ENCODE data around the gene ACKR2. TPM values are rescaled to one million over a fixed set of nuclear protein-coding genes. Genes with fewer than 3 reads are reported as not detected.

ACKR2 gene
- total RNA-seq, 1 experiment from 2014 or later = 0.76 TPM

- POLR2A ChIA-PET = no interaction called here
These were observed 91.2 kb downstream of the ACKR2 start for GRCh38 chr3:42900226-42901072.

More at GRCh38 chr3:42900226-42901072, 91.2 kb downstream of the ACKR2 start:
- no peaks in the 10 kb centered on the region for H3K36me3 ChIP-seq (ENCODE audit: control insufficient read depth in 1 of 2, insufficient read depth in 2 of 2, low read length in 2 of 2)
- H3K27me3 ChIP-seq (ENCODE audit: insufficient read depth, low read length) = no peaks in the 10 kb centered on the region
- H2AFZ ChIP-seq (ENCODE audit: low read depth, low read length, poor library complexity, severe bottlenecking) = no peak overlapping the region
- ATAC-seq (no peak), DNase-seq (ENCODE audit: low read depth, low spot score) (no peak)
- no peaks in the 10 kb centered on the region for H3K9me2 ChIP-seq (ENCODE audit: insufficient read depth)
- H3K4me1 ChIP-seq (ENCODE audit: control insufficient read depth in 1 of 2, insufficient read depth in 2 of 2, low read length in 2 of 2) = no peaks in the 10 kb centered on the region
- intact Hi-C loops (cut with micrococcal nuclease) = no loop called here
- H3K27ac ChIP-seq (ENCODE audit: low read depth, low read length) = no peak overlapping the region
- H3K9me3 ChIP-seq (ENCODE audit: control insufficient read depth in 1 of 2, insufficient read depth in 1 of 2, low read depth in 1 of 2, low read length in 2 of 2) = no peaks in the 10 kb centered on the region
- H3K9ac ChIP-seq (ENCODE audit: low read length) = no peak overlapping the region
- no peak overlapping the region for H3K4me2 ChIP-seq (ENCODE audit: low read length)
- CTCF ChIA-PET = no interaction called here
- no peak overlapping the region for H3K4me3 ChIP-seq (replicated peaks in 1 of 2; ENCODE audit: low read depth in 1 of 2, low read length in 2 of 2)
- H4K20me1 ChIP-seq (ENCODE audit: insufficient read depth) = no peaks in the 10 kb centered on the region
- no peaks in the 10 kb centered on the region for H3K79me2 ChIP-seq (ENCODE audit: insufficient read depth, low read length)
- BruUV-seq (replicated peaks) = no TSS peak
- TF ChIP-seq, protein P1, sequence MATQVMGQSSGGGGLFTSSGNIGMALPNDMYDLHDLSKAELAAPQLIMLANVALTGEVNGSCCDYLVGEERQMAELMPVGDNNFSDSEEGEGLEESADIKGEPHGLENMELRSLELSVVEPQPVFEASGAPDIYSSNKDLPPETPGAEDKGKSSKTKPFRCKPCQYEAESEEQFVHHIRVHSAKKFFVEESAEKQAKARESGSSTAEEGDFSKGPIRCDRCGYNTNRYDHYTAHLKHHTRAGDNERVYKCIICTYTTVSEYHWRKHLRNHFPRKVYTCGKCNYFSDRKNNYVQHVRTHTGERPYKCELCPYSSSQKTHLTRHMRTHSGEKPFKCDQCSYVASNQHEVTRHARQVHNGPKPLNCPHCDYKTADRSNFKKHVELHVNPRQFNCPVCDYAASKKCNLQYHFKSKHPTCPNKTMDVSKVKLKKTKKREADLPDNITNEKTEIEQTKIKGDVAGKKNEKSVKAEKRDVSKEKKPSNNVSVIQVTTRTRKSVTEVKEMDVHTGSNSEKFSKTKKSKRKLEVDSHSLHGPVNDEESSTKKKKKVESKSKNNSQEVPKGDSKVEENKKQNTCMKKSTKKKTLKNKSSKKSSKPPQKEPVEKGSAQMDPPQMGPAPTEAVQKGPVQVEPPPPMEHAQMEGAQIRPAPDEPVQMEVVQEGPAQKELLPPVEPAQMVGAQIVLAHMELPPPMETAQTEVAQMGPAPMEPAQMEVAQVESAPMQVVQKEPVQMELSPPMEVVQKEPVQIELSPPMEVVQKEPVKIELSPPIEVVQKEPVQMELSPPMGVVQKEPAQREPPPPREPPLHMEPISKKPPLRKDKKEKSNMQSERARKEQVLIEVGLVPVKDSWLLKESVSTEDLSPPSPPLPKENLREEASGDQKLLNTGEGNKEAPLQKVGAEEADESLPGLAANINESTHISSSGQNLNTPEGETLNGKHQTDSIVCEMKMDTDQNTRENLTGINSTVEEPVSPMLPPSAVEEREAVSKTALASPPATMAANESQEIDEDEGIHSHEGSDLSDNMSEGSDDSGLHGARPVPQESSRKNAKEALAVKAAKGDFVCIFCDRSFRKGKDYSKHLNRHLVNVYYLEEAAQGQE (IDR thresholded peaks at IDR 0.05; ENCODE audit: low read depth) = no peak
- TF ChIP-seq CBX3 (IDR thresholded peaks at IDR 0.05; ENCODE audit: low read depth) (no peak), YY1 (IDR thresholded peaks at IDR 0.05; ENCODE audit: extremely low read depth, insufficient replicate concordance, low read depth, low read length) (no peak), CEBPB (IDR thresholded peaks at IDR 0.05; ENCODE audit: low read depth) (no peak), EZH2phosphoT487 (IDR thresholded peaks at IDR 0.05; ENCODE audit: borderline replicate concordance) (no peak), EGR1 (IDR thresholded peaks at IDR 0.05; ENCODE audit: low read depth) (no peak), ZNF274 (IDR thresholded peaks at IDR 0.05; ENCODE audit: low read depth, low read length) (no peak), SP1 (IDR thresholded peaks at IDR 0.05; ENCODE audit: low read depth) (no peak), ZFX (IDR thresholded peaks at IDR 0.05) (no peak), TCF7L2 (IDR thresholded peaks at IDR 0.05; ENCODE audit: borderline replicate concordance, extremely low read depth, insufficient read depth, insufficient read length) (no peak), POLR2A (IDR thresholded peaks at IDR 0.05; ENCODE audit: borderline replicate concordance, extremely low read depth, insufficient read depth, insufficient read length) (no peak), ELF1 (IDR thresholded peaks at IDR 0.05; ENCODE audit: borderline replicate concordance, low read depth) (no peak), EZH2 (IDR thresholded peaks at IDR 0.05) (no peak), ATF3 (IDR thresholded peaks at IDR 0.05) (no peak), JUND (IDR thresholded peaks at IDR 0.05) (no peak), FOSL1 (IDR thresholded peaks at IDR 0.05; ENCODE audit: low read depth) (no peak), RAD21 (IDR thresholded peaks at IDR 0.05; ENCODE audit: low read depth) (no peak), SRF (IDR thresholded peaks at IDR 0.05; ENCODE audit: low read depth) (no peak)
- TF ChIP-seq, protein P2, sequence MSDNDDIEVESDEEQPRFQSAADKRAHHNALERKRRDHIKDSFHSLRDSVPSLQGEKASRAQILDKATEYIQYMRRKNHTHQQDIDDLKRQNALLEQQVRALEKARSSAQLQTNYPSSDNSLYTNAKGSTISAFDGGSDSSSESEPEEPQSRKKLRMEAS (IDR thresholded peaks at IDR 0.05) = no peak
- TF ChIP-seq, protein P3, sequence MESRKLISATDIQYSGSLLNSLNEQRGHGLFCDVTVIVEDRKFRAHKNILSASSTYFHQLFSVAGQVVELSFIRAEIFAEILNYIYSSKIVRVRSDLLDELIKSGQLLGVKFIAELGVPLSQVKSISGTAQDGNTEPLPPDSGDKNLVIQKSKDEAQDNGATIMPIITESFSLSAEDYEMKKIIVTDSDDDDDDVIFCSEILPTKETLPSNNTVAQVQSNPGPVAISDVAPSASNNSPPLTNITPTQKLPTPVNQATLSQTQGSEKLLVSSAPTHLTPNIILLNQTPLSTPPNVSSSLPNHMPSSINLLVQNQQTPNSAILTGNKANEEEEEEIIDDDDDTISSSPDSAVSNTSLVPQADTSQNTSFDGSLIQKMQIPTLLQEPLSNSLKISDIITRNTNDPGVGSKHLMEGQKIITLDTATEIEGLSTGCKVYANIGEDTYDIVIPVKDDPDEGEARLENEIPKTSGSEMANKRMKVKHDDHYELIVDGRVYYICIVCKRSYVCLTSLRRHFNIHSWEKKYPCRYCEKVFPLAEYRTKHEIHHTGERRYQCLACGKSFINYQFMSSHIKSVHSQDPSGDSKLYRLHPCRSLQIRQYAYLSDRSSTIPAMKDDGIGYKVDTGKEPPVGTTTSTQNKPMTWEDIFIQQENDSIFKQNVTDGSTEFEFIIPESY (IDR thresholded peaks at IDR 0.05; ENCODE audit: extremely low read depth, insufficient replicate concordance, low read length) = no peak
- RAD21 ChIA-PET (ENCODE audit: low non-redundant PET in 1 of 2, low total read pairs in 2 of 2, uncharacterized antibody in 2 of 2, unreplicated experiment in 2 of 2) = no interaction called here
